Skeletal muscle tissue (tissue), 4 donors: ENCODE data around the gene LAMB4. TPM values are rescaled to one million over a fixed set of nuclear protein-coding genes. Genes with fewer than 3 reads are reported as not detected.

ENCODE experiments used
- H3K27ac ChIP-seq: one replicate; pipeline ENCODE4 v1.7.0; 2013; ENCODE audit warnings: mild to moderate bottlenecking, low read depth, low read length, inconsistent platforms
- H3K27me3 ChIP-seq, 3 donors: one replicate each; pipeline ENCODE4 v1.7.0; 2013; ENCODE audit warnings: low read length in 3 of 3; ENCODE audit not compliant: control insufficient read depth in 3 of 3, insufficient read depth in 3 of 3
- H3K36me3 ChIP-seq, 3 donors: one replicate each; pipeline ENCODE4 v1.7.0; 2013; ENCODE audit warnings: low read length in 3 of 3; ENCODE audit not compliant: control insufficient read depth in 3 of 3, insufficient read depth in 3 of 3
- H3K4me1 ChIP-seq, 3 donors: one replicate each; pipeline ENCODE4 v1.7.0; 2013; ENCODE audit warnings: low read length in 3 of 3, mild to moderate bottlenecking in 3 of 3; ENCODE audit not compliant: control insufficient read depth in 3 of 3, insufficient read depth in 3 of 3
- H3K4me3 ChIP-seq, 3 donors: one replicate each; pipeline ENCODE4 v1.7.0; 2013; ENCODE audit warnings: low read length in 3 of 3
- H3K9ac ChIP-seq, 3 donors: one replicate each; pipeline ENCODE4 v1.7.0; 2013; ENCODE audit warnings: low read length in 3 of 3, mild to moderate bottlenecking in 3 of 3, moderate library complexity in 2 of 3, low read depth in 1 of 3
- H3K9me3 ChIP-seq, 3 donors: one replicate each; pipeline ENCODE4 v1.7.0; 2013; ENCODE audit warnings: low read length in 3 of 3; ENCODE audit not compliant: control insufficient read depth in 3 of 3
- total RNA-seq: library from RNA; depleted of rRNA; stranded (reverse); fragments of >200 nt; gene quantifications from one replicate; pipeline ENCODE4 v1.2.3, GENCODE V29; 2014
- donor health status: Osteomylitis.

The LAMB4 gene
- total RNA-seq, 1 donor from 2014 or later, result under 0.01 TPM

- no peak overlapping the region for H3K9ac ChIP-seq
- H3K4me1 ChIP-seq, result peaks cover 0 to 5% (median 0%) of the 10 kb centered on the region in 3 donors
- H3K9me3 ChIP-seq, result no peaks in the 10 kb centered on the region
- no peaks in the 10 kb centered on the region for H3K27me3 ChIP-seq
- H3K36me3 ChIP-seq, result no peaks in the 10 kb centered on the region
- H3K27ac ChIP-seq, result no peak overlapping the region
- no peak overlapping the region for H3K4me3 ChIP-seq
These were observed 32.5 kb downstream of the LAMB4 start for GRCh38 chr7:108097703-108098102.

GRCh38 chr7:108096996-108097395, 33.2 kb downstream of the LAMB4 start:
- Histone ChIP-seq H3K27me3 (no peaks in the 10 kb centered on the region), H3K4me1 (peaks cover 0 to 5% (median 0%) of the 10 kb centered on the region in 3 donors), H3K36me3 (no peaks in the 10 kb centered on the region), H3K27ac (no peak overlapping the region), H3K4me3 (no peak overlapping the region), H3K9me3 (no peaks in the 10 kb centered on the region), H3K9ac (no peak overlapping the region)

GRCh38 chr7:108094933-108095710, 35.0 kb downstream of the LAMB4 start:
- Histone ChIP-seq H3K4me3 (no peak overlapping the region), H3K27ac (peak overlapping the region; percentile 61)

GRCh38 chr7:108094346-108094745, 35.8 kb downstream of the LAMB4 start:
- H3K27me3 ChIP-seq, result no peaks in the 10 kb centered on the region
- H3K4me3 ChIP-seq, result no peak overlapping the region
- H3K4me1 ChIP-seq, result peaks cover 0 to 5% (median 0%) of the 10 kb centered on the region in 3 donors
- no peaks in the 10 kb centered on the region for H3K36me3 ChIP-seq
- H3K9me3 ChIP-seq, result no peaks in the 10 kb centered on the region
- H3K27ac ChIP-seq, result peak overlapping the region; percentile 65
- H3K9ac ChIP-seq, result no peak overlapping the region

More at GRCh38 chr7:108094933-108095710, 35.0 kb downstream of the LAMB4 start:
- Histone ChIP-seq H3K9me3 (no peaks in the 10 kb centered on the region), H3K27me3 (no peaks in the 10 kb centered on the region), H3K36me3 (no peaks in the 10 kb centered on the region), H3K4me1 (peaks cover 0 to 5% (median 0%) of the 10 kb centered on the region in 3 donors), H3K9ac (no peak overlapping the region)

- no peaks in the 10 kb centered on the region for H3K27me3 ChIP-seq
- no peaks in the 10 kb centered on the region for H3K36me3 ChIP-seq
- H3K9ac ChIP-seq, result no peak overlapping the region
- peak overlapping the region in 1 of 3 donors; percentile 12 for H3K4me3 ChIP-seq
- peak overlapping the region; percentile 65 for H3K27ac ChIP-seq
- peaks cover 0 to 5% (median 0%) of the 10 kb centered on the region in 3 donors for H3K4me1 ChIP-seq
- no peaks in the 10 kb centered on the region for H3K9me3 ChIP-seq
These were observed 36.3 kb downstream of the LAMB4 start for GRCh38 chr7:108093851-108094331.

GRCh38 chr7:108093341-108093740, 36.8 kb downstream of the LAMB4 start:
- H3K4me1 ChIP-seq, result peaks cover 0 to 5% (median 0%) of the 10 kb centered on the region in 3 donors
- H3K36me3 ChIP-seq, result no peaks in the 10 kb centered on the region
- H3K9ac ChIP-seq, result no peak overlapping the region
- no peak overlapping the region for H3K4me3 ChIP-seq
- no peaks in the 10 kb centered on the region for H3K9me3 ChIP-seq
- no peak overlapping the region for H3K27ac ChIP-seq
- no peaks in the 10 kb centered on the region for H3K27me3 ChIP-seq

GRCh38 chr7:108091461-108091831, 38.7 kb downstream of the LAMB4 start:
- H3K27ac ChIP-seq, result no peak overlapping the region
- H3K9me3 ChIP-seq, result no peaks in the 10 kb centered on the region
- H3K4me3 ChIP-seq, result no peak overlapping the region
- H3K4me1 ChIP-seq, result peaks cover 0 to 5% (median 0%) of the 10 kb centered on the region in 3 donors
- H3K36me3 ChIP-seq, result no peaks in the 10 kb centered on the region
- H3K27me3 ChIP-seq, result no peaks in the 10 kb centered on the region
- H3K9ac ChIP-seq, result no peak overlapping the region

GRCh38 chr7:108090791-108091460, 39.2 kb downstream of the LAMB4 start:
- Histone ChIP-seq H3K4me3 (no peak overlapping the region), H3K27me3 (no peaks in the 10 kb centered on the region), H3K4me1 (peaks cover 0 to 5% (median 0%) of the 10 kb centered on the region in 3 donors), H3K9me3 (no peaks in the 10 kb centered on the region), H3K36me3 (no peaks in the 10 kb centered on the region), H3K9ac (no peak overlapping the region), H3K27ac (no peak overlapping the region)

GRCh38 chr7:108089381-108089780, 40.8 kb downstream of the LAMB4 start:
- Histone ChIP-seq H3K4me1 (no peaks in the 10 kb centered on the region), H3K9me3 (no peaks in the 10 kb centered on the region), H3K27me3 (no peaks in the 10 kb centered on the region), H3K36me3 (no peaks in the 10 kb centered on the region), H3K27ac (no peak overlapping the region), H3K4me3 (no peak overlapping the region), H3K9ac (no peak overlapping the region)

- Histone ChIP-seq H3K9ac (no peak overlapping the region), H3K36me3 (no peaks in the 10 kb centered on the region), H3K27me3 (no peaks in the 10 kb centered on the region), H3K27ac (no peak overlapping the region), H3K9me3 (no peaks in the 10 kb centered on the region), H3K4me3 (no peak overlapping the region), H3K4me1 (no peaks in the 10 kb centered on the region)
These were observed 41.4 kb downstream of the LAMB4 start for GRCh38 chr7:108088729-108089128.
